Stimulated activated CD4-positive, alpha-beta T cell treated with anti-CD3 and anti-CD28 coated beads, TNF-alpha, amount 100 ng/mL, for 24 hours (primary cell): ENCODE measurements around the gene CREBL2.

ENCODE experiments used
- DNase-seq, 3 experiments: peaks; one replicate each; pipeline ENCODE4 v3.0.0-alpha.2; 2020; ENCODE audit warnings: low read depth in 3 of 3

The CREBL2 gene

GRCh38 chr12:12676605-12677004 is 64.9 kb downstream of the CREBL2 start:
- no peak for DNase-seq

DNA sequence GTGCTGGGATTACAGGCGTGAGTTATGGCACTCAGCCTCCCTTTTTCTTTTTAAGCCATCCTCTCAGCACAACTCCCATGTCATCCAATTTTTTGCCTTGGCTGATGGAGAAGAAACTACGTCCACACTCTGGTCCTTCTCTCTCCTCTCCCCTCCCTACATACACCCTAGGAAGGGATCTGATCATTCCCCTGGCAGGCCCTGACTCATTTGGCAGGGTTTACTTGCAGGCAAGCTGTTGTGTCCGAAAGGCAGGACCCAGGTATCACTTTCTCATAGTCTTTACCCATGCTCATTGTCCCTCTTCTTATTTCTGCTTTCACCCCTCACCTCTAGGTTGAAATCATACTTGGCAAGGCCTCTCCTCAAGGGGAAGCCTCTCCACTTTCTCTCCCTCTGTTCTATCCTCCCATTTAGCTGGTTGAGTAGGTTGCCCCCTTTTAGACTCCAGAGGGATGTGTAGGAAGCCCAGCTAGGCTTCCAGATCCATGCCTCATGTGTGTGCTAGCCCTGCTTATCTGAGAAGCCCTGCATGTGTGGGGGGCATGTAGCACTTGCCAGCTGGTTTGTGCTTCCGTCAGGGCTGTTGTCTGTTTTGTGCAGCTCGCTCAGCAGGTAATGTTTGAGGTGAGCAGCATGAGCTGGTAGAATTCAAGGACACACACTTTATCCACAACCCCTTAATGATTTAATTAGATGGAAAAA is 69.5 kb downstream of the CREBL2 start:
- DNase-seq: no peak

GRCh38 chr12:12682284-12682683 is 70.6 kb downstream of the CREBL2 start:
- no peak for DNase-seq

DNA sequence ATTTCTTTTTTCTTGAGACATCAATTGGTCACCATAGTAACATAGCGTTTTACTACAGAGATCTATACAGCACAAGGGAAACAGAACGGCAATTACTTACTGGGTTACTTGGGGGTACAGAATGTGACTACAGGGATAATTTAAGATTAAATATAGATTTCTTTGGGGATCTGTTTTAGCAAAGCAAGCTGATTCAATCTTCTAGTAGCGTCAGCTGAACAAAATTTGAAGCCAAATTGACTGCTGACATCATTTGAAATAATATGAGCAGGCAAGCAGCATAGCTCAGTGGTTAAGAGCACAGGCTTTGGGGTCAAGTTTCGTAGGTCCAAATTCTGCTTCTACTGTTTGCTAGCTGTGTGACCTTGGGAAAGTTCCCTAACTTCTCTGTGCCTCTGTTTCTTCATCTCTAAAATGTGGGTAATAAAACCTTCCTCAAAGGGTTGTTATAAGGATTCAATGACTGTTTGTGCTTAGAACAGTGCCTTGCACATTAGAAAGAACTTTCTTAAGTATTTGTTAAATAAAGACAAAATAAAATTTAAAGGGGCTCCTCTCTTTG is 71.5 kb downstream of the CREBL2 start:
- no peak for DNase-seq

DNA sequence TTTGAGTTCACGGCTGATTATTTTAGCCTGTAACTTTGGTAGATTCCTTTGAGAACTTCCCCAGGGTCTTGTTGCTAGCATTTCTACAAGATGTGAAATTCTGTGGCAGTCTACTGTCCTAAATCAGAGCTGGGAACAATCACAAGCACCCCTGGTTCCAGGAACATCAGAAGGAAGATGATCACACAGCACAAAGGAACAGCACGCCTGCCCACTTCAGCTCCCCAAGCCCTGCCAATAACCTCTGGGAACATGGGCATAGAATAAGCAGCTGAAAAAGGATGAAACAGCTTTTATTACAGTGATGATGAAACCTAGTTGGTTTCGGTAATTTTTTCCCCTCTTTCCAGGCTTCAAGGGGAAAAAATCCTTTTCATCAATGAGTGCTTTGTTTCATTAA is 72.0 kb downstream of the CREBL2 start:
- no peak for DNase-seq

- no peak for DNase-seq
These were observed 72.9 kb downstream of the CREBL2 start for GRCh38 chr12:12684375-12685106.

GRCh38 chr12:12685305-12685704 is 73.6 kb downstream of the CREBL2 start:
- DNase-seq: no peak

- no peak for DNase-seq
These were observed 74.8 kb downstream of the CREBL2 start for GRCh38 chr12:12686472-12686871.

- DNase-seq: no peak
These were observed 75.2 kb downstream of the CREBL2 start for GRCh38 chr12:12686925-12687324.

GRCh38 chr12:12689647-12690300 is 78.1 kb downstream of the CREBL2 start:
- DNase-seq: no peak

- DNase-seq: no peak
These were observed 79.9 kb downstream of the CREBL2 start for GRCh38 chr12:12691549-12691948.

DNA sequence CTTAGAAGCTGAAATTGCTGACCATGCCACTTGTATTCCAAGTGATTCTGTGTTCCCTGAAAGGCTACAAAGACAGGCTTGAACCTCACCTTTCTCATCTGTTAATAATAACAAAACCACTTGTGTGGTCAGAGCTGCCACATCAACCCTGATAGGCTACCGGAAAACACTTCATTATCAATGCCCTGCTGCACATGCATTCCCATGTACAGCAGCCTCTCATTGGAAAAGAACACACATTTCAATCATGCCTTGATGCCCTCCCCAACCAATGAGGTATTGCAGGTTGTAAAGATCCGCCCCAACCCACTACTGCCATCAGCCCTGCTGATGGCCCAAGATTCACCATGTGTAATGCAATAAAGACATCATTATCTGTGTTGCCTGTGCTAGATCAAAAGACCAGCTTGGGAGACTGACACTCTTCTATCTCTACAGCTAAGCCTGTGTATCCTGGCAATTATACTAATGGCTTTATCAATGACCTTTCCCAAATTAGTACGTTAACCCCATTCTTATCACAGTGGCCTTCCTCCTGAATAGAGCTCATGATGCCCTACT is 81.5 kb downstream of the CREBL2 start:
- no peak for DNase-seq
